HepG2 (cell line): ENCODE results near the gene PDLIM5. TPM values are rescaled to one million over a fixed set of nuclear protein-coding genes. Genes with fewer than 3 reads are reported as not detected.

Source experiments
- ATAC-seq: fragments of 200-7000 bp; cut with Tn5 transposase; 3 replicates; pipeline ENCODE4 v1.9.1; 2020; ENCODE audit warnings: mild to moderate bottlenecking, moderate library complexity
- BruUV-seq: library from RNA; stranded (reverse); fragments of 400-500 nt; replicated peaks from 2 replicates; lab custom pipeline; 2021; lab: Mats Ljungman, UMichigan
- CTCF ChIA-PET: fragments of 300-600 bp; formaldehyde crosslinking; extraction: SDS; loops from one replicate; lab custom pipeline; 2021; ENCODE audit warnings: low total read pairs, inconsistent platforms, low intra/inter-chr PET ratio; lab: Yijun Ruan, JAX
- POLR2A ChIA-PET: fragments of 350-600 bp; sonication (Branson Sonifier 250); formaldehyde crosslinking; loops from one replicate; lab custom pipeline; 2020; ENCODE audit warnings: antibody characterized with exemption, inconsistent platforms; lab: Yijun Ruan, JAX
- DNase-seq: peaks from one replicate; pipeline ENCODE4 v3.0.0-alpha.2; 2015; ENCODE audit warnings: low spot score
- FAIRE-seq: peaks from 3 replicates; lab custom pipeline; 2011; peaks lifted over from hg19 to GRCh38; lab: Jason Lieb, UNC
- H2AFZ ChIP-seq: one replicate; pipeline ENCODE4 v1.6.1; 2011; ENCODE audit warnings: low read length, inconsistent platforms
- H3K27ac ChIP-seq: fragments of 300-600 bp; 3 replicates; pipeline ENCODE4 v1.8.0; 2011; ENCODE audit warnings: mixed run types, mild to moderate bottlenecking, mixed read lengths, low read length, inconsistent platforms; ENCODE audit not compliant: insufficient read depth; ENCODE audit errors: extremely low read length
- H3K27me3 ChIP-seq, 2 experiments: fragments of 200-600 bp in 1 of 2; 2 replicates in 1 of 2; 3 replicates in 1 of 2; pipeline versions ENCODE4 v1.6.0 to v1.8.0; 2011; ENCODE audit warnings: low read length in 2 of 2, mild to moderate bottlenecking in 2 of 2, moderate library complexity in 2 of 2, inconsistent platforms in 1 of 2; ENCODE audit not compliant: insufficient read depth in 2 of 2, control insufficient read depth in 1 of 2
- H3K36me3 ChIP-seq, 2 experiments: fragments of 200-600 bp in 1 of 2; replicated peaks in 1 of 2; 2 replicates in 1 of 2; 3 replicates in 1 of 2; pipeline versions ENCODE4 v1.5.1 to v1.8.0; 2011; ENCODE audit warnings: low read length in 2 of 2, inconsistent platforms in 1 of 2; ENCODE audit not compliant: insufficient read depth in 2 of 2, control insufficient read depth in 1 of 2
- H3K4me1 ChIP-seq: 2 replicates; pipeline ENCODE4 v1.5.1; 2012; ENCODE audit warnings: low read length, inconsistent platforms; ENCODE audit not compliant: insufficient read depth
- H3K4me2 ChIP-seq: 2 replicates; pipeline ENCODE4 v1.6.0; 2011; ENCODE audit warnings: low read depth, low read length, inconsistent platforms
- H3K4me3 ChIP-seq, 3 experiments: fragments of 200-600 bp in 1 of 3; sonication (generic), shearing (Covaris generic) in 1 of 3; replicated peaks in 1 of 3; 2 replicates each; pipeline ENCODE4 v1.5.1; 2011 to 2016; ENCODE audit warnings: low read length in 3 of 3, inconsistent platforms in 2 of 3, low read depth in 2 of 3, mild to moderate bottlenecking in 2 of 3, control low read depth in 1 of 3, mixed read lengths in 1 of 3; ENCODE audit not compliant: insufficient read depth in 1 of 3
- H3K79me2 ChIP-seq: one replicate; pipeline ENCODE4 v1.6.1; 2011; ENCODE audit warnings: low read length, inconsistent platforms; ENCODE audit not compliant: insufficient read depth
- H3K9ac ChIP-seq: 2 replicates; pipeline ENCODE4 v1.6.0; 2011; ENCODE audit warnings: mild to moderate bottlenecking, low read depth, low read length, inconsistent platforms; ENCODE audit not compliant: insufficient read depth
- H3K9me3 ChIP-seq: 2 replicates; pipeline ENCODE4 v1.5.1; 2012; ENCODE audit warnings: mild to moderate bottlenecking, low read length
- H4K20me1 ChIP-seq: 2 replicates; pipeline ENCODE4 v1.6.0; 2011; ENCODE audit warnings: inconsistent platforms, mild to moderate bottlenecking, low read length, moderate library complexity; ENCODE audit not compliant: insufficient read depth
- ATF2 ChIP-seq: sonication (generic); formaldehyde crosslinking; IDR thresholded peaks from 2 replicates; pipeline ENCODE4 v1.4.0; 2020; ENCODE audit warnings: missing genetic modification reagents
- BCL6 ChIP-seq: IDR thresholded peaks from 2 replicates; pipeline ENCODE4 v1.6.1; 2016; ENCODE audit warnings: missing genetic modification reagents, missing compliant biosample characterization
- EED ChIP-seq: sonication (generic); formaldehyde crosslinking; IDR thresholded peaks from 2 replicates; pipeline ENCODE4 v1.5.0; 2020; ENCODE audit warnings: mild to moderate bottlenecking, missing genetic modification reagents
- HMGXB4 ChIP-seq, 2 experiments: sonication (generic) in 1 of 2; formaldehyde crosslinking in 1 of 2; IDR thresholded peaks; 2 replicates each; pipeline versions ENCODE4 v1.4.0 to v1.6.1; 2018 to 2020; ENCODE audit warnings: missing genetic modification reagents in 2 of 2, borderline replicate concordance in 1 of 2, low read depth in 1 of 2, mild to moderate bottlenecking in 1 of 2, missing biosample characterization in 1 of 2
- PRDM10 ChIP-seq: sonication (generic); formaldehyde crosslinking; IDR thresholded peaks from 2 replicates; pipeline ENCODE4 v1.4.0; 2020; ENCODE audit warnings: low read depth, missing genetic modification reagents
- TFDP1 ChIP-seq: IDR thresholded peaks from 2 replicates; pipeline ENCODE4 v1.6.1; 2016; ENCODE audit warnings: missing compliant biosample characterization, missing genetic modification reagents, borderline replicate concordance
- ZFX ChIP-seq: sonication (generic); formaldehyde crosslinking; IDR thresholded peaks from 2 replicates; pipeline ENCODE4 v1.4.0; 2020; ENCODE audit warnings: mild to moderate bottlenecking, low read depth, missing genetic modification reagents, moderate library complexity
- ZMAT3 ChIP-seq: sonication (generic); formaldehyde crosslinking; conservative IDR thresholded peaks from 2 replicates; pipeline ENCODE4 v1.7.0; 2021; ENCODE audit warnings: missing genetic modification reagents
- ZNF317 ChIP-seq: sonication (generic); formaldehyde crosslinking; IDR thresholded peaks from 2 replicates; pipeline ENCODE4 v1.5.0; 2020; ENCODE audit warnings: mild to moderate bottlenecking, missing genetic modification reagents
- ZNF768 ChIP-seq: sonication (generic); formaldehyde crosslinking; IDR thresholded peaks from 2 replicates; pipeline ENCODE4 v1.4.0; 2020; ENCODE audit warnings: missing genetic modification reagents
- WGBS: methylation state at CpG from one replicate; pipeline ENCODE4 v1.1.6; 2017; ENCODE audit warnings: low lambda C conversion rate; 5-methylcytosine and 5-hydroxymethylcytosine counted together
- in situ Hi-C: cut with HindIII; loops from 2 replicates; pipeline ENCODE4 v1.10.0; 2017; ENCODE audit warnings: low pct_unique_long_range_greater_than_20kb; ENCODE audit not compliant: extremely low pct_ligation_motif_present
- intact Hi-C: fragments of 100-400 bp; cut with micrococcal nuclease; formaldehyde crosslinking; loops from one replicate; pipeline ENCODE4 v1.10.0; 2022; ENCODE audit not compliant: unreplicated experiment
- polyA plus RNA-seq, 8 experiments: library from polyadenylated mRNA; depleted of rRNA in 3 of 8; stranded (reverse) in 7 of 8; unstranded in 1 of 8; fragments of >200 nt; fragmentation: Illumina TruSeq in 4 of 8; extraction: Trizol in 4 of 8; gene quantifications; 2 replicates each; pipeline versions ENCODE4 v1.2.1 to v1.2.3, GENCODE V29; 2011 to 2016; ENCODE audit warnings: low read depth in 4 of 8, missing spikeins in 1 of 8, mixed read lengths in 1 of 8; ENCODE audit not compliant: insufficient read depth in 1 of 8
- total RNA-seq, 5 experiments: library from RNA; depleted of rRNA; stranded (reverse); fragments of >200 nt; fragmentation: Illumina TruSeq; extraction: Trizol; gene quantifications; 2 replicates each; pipeline ENCODE4 v1.2.3, GENCODE V29; 2016; ENCODE audit warnings: low read depth in 1 of 5

Gene PDLIM5
- total and polyA plus RNA-seq, 2 of the 13 experiments (the other 11 are each of a cell fraction or from before 2014, with no cell fraction given): 52.8 to 119 TPM

GRCh38 chr4:94472056-94472826 lies 20.5 kb downstream of the PDLIM5 start:
- Histone ChIP-seq H3K4me2 (peak overlapping the region; percentile 44; the same call in 1 of the 2 replicates), H3K9ac (no peak overlapping the region), H3K27ac (peak overlapping the region; percentile 71), H2AFZ (no peak overlapping the region), H3K36me3 (no peaks in the 10 kb centered on the region), H3K79me2 (peaks cover 79% of the 10 kb centered on the region), H3K27me3 (no peaks in the 10 kb centered on the region), H3K4me3 (no peak overlapping the region; a peak in 1 of 6 replicates), H4K20me1 (no peaks in the 10 kb centered on the region), H3K4me1 (peaks cover 82% of the 10 kb centered on the region), H3K9me3 (no peaks in the 10 kb centered on the region)
- intact Hi-C loops (loop anchor here (2.0 to 5.0 kb wide), 2 partner anchors 19 to 90 kb away; no protein-coding TSS in a partner anchor), in situ Hi-C loops (no loop called here)
- TF ChIP-seq ZNF317 (CRISPR knock-in tag): peak; percentile 95
- no peak for TF ChIP-seq ZNF768 (CRISPR knock-in tag)
- 0 out of 2 replicates have a peak, but pooled peaks have one; percentile 9 for TF ChIP-seq BCL6
- no peak for TF ChIP-seq EED (CRISPR knock-in tag)
- TF ChIP-seq ATF2 (CRISPR knock-in tag): no peak
- TF ChIP-seq TFDP1 (CRISPR knock-in tag): no peak
- TF ChIP-seq HMGXB4 (CRISPR knock-in tag; IDR thresholded peaks at IDR 0.05; ENCODE audit: borderline replicate concordance in 1 of 2, low read depth in 1 of 2): 0 out of 4 replicates have a peak, but pooled peaks of 1 of the 2 experiments have one; percentile 12
- 0 out of 2 replicates have a peak, but pooled peaks have one; percentile 24 for TF ChIP-seq ZMAT3
- TF ChIP-seq ZFX: no peak
- TF ChIP-seq PRDM10 (CRISPR knock-in tag): no peak
- WGBS: 90% methylated on average over 5 of the region's 5 CpGs
- ATAC-seq (peak; percentile 51), DNase-seq (peak; percentile 41), FAIRE-seq (no peak)
- CTCF ChIA-PET: interaction anchor here (1.9 kb wide), 1 partner anchor 66 kb away, joined by 4 read pairs; no protein-coding TSS in a partner anchor
- POLR2A ChIA-PET: interaction anchor here (0.9 to 2.5 kb wide), 3 partner anchors 12 to 20 kb away, joined by 3 to 14 read pairs (median 3); partner anchors contain the start of gene PDLIM5
- BruUV-seq: no TSS peak
